GM21360 (cell line): ENCODE measurements around the gene HMG20A.

Experiments used
- ATAC-seq: cut with Tn5 transposase; IDR thresholded peaks from one replicate; pipeline ENCODE4 v1.9.1; 2021; ENCODE audit warnings: mild to moderate bottlenecking, moderate library complexity; ENCODE audit not compliant: unreplicated experiment

The HMG20A gene

DNA sequence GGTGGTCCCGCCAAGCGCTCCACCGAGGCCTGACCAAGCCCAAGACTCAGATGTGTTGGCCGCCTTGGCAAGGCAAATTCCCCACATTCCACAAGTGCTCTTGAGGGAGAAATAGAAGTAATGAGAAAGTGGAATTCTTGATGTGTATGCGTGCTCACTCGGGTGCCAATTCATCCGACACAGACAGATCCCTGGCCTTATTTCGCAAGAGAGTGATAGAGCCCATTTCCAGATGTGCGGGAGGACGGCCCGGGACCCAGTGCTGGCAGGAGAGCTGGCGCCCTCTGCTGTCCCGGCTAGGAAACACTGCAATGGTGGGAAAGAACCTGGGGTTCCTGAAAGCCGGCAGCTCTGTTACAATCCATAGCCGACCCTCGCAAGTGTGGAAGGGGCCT, 76.0 kb downstream of the HMG20A start:
- no peak for ATAC-seq

DNA sequence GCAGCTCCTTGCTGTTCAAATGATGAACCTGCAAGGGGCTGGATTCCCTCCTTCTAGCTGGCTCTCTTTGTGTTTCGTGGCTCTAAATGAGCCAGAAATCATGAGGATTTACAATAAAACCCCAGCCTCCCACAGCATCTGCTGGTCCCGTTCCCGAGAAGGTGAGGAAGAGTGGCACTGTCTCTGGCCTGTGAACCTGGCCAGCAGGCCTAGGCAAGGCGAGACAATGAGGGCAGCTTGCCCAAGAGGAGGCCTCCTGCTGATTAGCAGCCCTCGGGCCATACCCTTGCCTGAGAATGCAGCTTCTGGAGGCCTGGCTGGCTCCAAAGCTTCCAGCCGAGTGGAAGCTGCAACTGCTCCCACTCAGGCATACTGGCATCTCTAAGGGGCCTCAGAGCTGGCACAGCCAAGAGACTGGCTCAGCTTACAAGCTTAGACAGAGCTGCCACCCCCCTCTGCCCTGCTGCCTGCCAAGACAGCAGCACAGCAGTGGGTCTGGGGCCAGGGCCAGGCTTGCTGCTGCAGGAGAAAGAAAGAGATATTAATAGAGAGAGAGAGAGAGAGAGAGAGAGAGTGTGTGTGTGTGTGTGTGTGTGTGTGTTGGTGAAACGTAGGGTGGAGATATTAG, 76.5 kb downstream of the HMG20A start:
- no peak for ATAC-seq

DNA sequence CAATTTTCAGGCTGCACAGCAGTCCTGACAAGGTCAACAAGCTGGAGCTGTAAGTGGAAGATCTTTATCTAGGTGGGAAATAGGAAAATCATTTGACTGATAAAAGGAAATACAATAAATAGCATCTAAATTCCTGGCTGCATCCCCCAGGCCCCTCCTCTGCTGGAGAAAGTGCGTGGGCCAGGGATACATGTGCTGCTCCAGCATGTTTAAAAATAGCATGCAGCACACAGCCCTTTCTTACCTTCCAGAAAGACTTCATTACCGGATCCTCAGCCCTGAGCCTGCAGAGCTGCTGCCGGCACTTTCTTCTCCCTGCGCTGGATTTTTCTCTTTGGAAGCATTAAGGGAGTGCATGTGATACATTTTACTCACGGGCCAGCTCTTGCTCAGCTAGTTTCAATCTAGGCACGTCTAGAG, 77.3 kb downstream of the HMG20A start:
- ATAC-seq: no peak

- ATAC-seq: no peak
These were observed 78.5 kb downstream of the HMG20A start for GRCh38 chr15:77499087-77499760.

- ATAC-seq: no peak
These were observed 80.3 kb downstream of the HMG20A start for GRCh38 chr15:77500989-77501388.

- ATAC-seq: no peak
These were observed 81.8 kb downstream of the HMG20A start for GRCh38 chr15:77502379-77503095.

DNA sequence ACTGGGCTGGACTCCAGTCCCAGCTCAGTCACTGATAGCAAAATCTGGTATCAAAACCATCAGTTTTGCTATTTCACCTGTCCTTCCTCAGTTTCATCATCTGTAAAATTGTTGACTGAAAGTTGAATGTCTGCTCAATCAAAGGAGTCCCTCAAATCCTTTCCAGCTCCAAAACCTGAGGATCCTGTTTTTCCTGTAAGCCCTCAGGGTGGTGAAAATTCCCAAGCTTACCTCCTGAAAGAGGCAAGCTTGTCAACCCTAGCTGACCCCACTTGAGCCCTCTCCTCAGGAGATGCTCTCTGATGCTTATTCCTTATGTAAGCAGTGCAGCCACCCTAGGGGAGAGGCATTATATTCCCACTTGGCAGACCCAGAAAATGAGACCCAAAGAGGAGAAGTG, 82.6 kb downstream of the HMG20A start:
- no peak for ATAC-seq

DNA sequence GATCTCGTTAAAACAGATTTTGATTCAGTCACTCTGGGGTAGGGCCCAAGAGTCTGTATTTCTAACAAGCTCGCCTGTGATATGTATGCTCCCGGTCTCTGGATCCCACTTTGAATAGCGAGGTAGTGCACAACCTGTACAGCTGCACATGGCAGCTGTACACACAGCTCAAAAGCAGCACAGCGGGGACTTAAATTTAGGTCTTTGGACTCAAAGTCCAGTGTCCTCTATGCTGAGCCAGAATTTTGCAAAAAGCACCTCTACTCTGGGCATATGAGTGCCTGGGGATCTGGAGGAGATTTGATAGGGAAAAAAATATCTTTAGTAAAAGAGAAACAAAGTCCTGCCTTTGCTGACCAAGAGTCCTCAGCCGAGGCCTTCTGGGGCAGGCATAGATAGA, 83.1 kb downstream of the HMG20A start:
- ATAC-seq: no peak

- ATAC-seq: no peak
These were observed 83.6 kb downstream of the HMG20A start for GRCh38 chr15:77504306-77504705.

- ATAC-seq: no peak
These were observed 84.2 kb downstream of the HMG20A start for GRCh38 chr15:77504871-77505270.

DNA sequence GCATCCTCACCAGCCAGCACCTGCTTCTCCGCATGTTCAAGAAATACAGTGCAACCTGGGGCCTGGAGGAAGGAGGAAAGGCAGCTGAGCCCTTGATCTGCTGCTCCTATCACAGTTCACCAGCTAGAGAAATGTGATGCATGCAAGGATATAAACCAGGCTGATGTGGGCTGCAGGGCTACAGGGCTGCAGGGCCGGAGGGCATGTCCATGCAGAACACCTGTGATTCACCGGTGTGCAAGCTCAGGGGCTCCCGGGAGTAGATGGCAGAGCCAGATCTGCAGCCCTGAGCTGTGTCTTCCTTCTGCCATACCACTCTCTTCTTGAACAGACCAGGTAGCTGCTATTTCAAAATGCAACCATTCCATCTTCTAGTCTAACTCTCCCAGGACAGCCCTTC, 84.9 kb downstream of the HMG20A start:
- no peak for ATAC-seq

DNA sequence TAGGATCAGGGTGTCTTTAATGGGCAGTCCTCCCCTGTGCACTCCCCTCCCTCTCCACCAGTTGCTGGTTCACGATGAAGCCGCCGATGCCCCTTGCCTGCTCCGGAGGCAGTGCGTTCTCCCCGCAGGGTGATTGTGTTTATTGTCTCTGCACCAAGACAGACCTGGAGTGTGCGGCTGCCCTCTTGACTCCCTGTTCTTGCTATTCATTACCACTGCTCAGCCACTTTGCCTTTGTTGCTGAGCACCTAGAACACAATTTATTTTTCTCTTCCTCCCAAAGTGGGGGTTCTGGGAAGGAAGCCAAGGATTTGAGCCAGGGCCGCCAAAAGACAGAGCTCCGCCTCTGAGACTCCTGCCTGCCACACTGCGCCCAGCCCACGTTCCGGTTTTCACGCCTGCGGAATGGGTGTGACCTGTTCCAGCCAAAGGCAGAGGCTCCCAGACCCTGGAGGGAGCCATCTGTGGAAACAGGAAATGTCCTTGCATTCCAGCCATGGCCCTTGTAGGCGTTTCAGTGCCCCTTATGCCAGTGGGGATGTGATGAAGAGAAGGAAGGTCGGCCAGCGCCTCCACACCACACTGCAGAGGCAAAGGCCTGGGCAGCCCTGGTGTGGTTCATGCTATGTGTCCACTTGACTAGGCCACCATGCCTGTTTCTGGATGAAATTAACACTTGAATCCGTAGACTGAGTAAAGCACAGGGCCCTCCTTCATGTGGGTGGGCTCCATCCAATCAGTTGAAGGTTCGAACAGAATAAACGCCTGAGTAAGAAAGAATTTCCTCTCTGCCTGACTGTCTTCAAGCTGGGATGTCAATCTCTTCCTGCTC, 85.8 kb downstream of the HMG20A start:
- no peak for ATAC-seq

DNA sequence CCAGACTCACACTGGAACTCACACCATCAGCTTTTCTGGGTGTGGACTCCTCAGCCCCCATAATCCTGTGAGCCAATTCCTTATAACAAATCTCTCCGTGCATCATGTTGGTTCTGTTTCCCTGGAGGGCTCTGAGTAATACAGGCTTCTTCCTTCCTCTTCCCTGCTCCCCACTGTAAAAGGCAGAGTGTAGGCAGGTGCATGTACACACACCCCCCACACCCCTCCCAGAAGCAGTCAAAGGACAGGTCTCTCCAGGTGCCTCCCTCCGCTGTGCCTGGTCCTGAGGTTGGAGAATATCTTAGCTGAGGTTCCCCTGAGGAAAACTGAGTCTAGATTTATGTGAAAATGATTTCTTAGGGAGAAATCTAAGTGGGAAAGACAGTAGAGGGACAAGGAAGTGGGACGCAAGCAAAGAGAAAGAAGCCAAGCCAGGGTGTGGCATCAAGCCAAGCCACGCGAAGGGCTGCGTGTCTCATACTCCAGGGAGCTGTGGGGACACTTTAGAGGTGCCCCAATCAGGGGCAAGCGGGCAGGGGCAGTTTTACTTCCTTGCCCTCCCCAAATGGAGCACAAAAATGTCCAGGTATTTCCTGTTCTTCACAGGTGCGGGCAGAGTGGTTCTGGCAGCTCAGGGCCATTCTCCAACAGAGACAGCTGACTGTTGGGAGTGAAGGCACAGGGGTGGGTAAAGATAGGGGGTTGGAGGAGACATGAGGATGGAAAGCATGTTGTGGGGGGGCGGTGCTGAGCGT, 86.6 kb downstream of the HMG20A start:
- ATAC-seq: no peak

DNA sequence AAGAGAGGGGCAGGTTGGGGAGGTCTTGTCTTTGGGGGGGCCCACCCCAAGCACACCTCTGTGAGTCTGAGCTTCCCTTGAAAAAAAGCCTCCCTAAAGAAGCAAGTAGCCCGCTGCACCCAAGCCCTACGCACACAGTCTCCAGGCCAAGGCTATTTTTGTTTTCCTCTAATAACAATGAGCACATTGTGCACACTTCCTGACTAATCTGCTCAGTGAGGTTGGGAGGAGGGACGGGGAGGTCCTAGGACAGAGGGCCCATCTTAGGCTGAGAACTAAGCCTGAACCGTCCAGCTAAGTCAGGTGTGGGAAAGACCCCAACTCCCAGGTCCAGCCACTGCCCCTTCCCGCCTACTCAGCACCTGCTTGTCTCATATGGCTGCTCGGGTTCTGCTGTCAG, 87.2 kb downstream of the HMG20A start:
- ATAC-seq: no peak

GRCh38 chr15:77508541-77509243, 88.0 kb downstream of the HMG20A start:
- ATAC-seq: no peak

DNA sequence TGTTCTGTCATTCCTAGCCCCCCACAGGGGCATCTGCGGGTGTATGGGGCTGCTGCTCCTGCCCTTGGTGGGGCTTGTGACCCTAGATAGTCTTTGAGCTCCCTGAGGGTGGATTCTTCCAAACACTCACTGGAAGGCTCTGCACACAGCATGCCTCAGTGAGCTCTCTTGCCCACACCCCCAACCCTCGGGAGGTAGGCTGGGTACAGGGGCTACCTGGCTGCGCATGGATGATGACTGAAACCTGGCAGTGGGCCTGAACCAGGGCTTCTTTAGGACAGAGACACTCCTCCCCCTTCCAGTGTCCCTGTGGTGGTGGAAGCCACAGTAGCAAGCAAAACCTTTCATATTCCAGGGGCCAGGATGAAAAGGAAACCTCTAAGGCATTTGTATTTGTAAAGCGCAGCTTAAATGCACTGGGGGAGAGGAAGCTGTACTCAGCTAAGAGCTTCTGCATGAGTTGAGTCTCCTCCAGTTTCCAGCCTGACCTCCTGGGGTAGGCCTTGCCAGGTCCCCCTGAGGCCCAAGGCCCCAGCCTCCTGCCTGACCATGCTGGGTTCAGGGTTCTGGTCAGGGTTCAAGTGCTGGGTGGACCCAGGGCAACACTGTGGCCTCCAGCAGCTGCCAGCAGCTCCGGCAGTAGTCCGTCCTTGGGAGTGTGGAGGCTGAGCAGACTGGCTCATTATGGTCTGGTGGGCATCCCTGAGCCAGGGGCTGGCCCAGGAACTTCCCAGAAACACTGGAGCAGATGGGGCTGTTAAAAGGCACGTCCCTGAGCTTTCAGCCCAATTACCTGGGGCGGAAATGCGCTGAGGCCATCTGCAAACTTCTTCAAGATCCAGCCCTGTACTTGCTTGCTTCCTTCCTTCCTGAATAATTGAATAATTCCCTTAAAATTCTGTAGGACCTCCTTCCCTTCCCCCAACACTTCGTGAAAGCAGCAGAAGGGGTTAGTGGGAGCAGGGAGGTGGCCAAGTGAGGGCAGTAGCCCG, 89.7 kb downstream of the HMG20A start:
- ATAC-seq: no peak

- no peak for ATAC-seq
These were observed 91.2 kb downstream of the HMG20A start for GRCh38 chr15:77511869-77512268.

GRCh38 chr15:77513226-77513625, 92.5 kb downstream of the HMG20A start:
- ATAC-seq: no peak
